ENCODE measurements around the gene CDH23.
A peak's percentile ranks its signal among the peaks of the same experiment; 100 is the strongest.

The CDH23 gene

DNA sequence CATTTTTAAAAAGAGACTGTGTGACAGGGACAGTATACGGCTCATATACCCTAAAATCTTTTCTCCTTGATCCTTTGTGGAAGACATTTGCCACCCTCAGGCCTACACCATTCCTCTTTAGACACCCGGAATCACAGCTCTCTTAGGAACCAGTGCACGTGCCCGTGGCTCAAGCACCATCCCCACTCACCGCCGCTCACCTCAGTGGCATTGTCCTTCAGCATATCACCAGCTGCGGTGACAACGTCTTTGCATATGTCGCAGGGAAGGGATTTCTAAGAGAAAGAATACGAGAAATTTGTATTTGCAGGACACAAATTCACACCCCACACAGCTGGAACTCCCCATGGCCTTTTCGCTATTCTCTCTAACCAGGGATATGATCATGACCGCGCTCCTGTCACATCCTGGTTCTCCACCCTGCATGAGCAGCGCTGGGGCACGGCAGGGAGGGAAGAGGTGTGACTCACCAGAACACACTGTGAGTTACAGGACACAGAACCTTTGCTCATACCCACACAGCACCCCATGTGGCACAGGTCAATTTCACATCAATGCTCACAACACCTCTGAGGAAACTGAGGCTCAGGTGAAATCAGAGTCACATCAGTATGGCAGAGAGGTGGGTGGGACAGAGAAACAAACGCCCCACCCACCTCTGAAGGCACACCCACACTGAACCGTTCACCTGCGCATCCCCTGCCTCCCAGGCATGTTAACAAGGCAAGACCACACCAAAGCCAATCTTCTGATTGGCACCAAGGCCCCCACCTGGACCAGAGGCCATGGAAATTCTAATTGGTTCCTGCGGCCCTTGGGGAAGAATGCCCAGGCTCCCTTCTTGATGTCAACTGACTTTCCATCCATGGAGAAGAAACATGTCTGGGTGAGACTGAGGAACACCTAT is 435.2 kb downstream of the CDH23 start:
- DNase-seq: no peak

DNA sequence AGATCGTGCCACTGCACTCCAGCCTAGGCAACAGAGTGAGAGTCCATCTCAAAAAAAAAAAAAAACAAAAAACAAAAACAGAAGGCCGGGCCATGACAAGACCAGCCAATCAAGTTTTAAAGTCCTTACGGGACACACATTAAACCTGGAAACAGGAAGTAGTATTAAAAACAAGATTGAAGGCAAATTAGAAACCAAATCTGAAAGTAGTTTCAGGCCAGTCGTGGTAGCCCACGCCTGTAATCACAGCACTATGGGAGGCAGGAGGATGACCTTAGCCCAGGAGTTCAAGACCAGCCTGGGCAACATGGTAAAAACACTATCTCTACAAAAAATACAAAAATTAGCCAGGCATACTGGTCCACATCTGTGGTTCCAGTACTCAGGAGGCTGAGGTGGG is 436.2 kb downstream of the CDH23 start:
- DNase-seq: no peak

- DNase-seq: no peak
Observed at GRCh38 chr10:71833451-71834342, 437.0 kb downstream of the CDH23 start.

- DNase-seq: no peak
Observed at GRCh38 chr10:71834343-71834674, 437.6 kb downstream of the CDH23 start.

DNA sequence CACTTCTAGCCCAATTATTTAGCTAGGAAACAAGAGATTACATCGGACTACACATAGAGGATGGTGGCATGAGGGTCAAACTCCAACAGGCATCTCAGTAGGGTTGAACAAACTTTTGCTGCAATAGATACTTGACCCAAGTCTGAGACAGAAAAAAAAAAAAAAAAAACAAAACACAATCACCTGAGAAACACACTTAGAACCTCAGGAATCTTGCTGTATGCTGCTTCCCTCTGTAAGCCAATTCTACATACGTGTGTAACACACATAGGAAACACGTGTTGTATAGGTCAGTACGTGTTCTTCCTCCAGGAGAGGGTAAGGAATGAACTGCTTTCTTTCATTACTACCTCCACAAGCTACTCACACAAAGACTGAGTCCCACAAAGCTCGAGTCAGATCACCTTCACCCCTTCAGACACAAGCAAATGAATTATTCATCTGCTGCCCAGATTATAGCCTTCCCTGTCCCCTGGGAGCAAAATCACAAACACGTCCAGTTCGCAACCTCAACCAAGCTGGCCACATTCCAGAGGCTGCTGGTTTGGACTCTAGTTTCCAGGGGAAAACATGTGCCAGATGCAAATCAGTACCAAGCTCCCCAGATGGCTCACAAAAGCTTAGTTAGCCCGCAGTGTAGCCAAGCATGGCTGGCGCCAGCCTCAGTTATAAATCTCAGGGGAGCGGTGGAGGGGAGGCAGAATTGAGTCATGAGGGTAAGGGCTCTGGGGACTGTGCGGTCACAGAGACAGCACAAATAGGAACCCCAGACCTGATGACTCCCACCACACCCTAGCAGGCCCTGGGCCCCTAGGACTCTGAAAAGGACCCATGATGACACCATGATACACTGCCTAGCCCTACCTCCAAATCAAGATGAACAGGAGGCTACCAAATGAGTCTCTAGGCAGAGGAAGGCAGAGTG is 439.2 kb downstream of the CDH23 start:
- DNase-seq: peak; percentile 55

GRCh38 chr10:71836596-71836974 is 439.9 kb downstream of the CDH23 start:
- DNase-seq: no peak

- no peak for DNase-seq
Observed at GRCh38 chr10:71837098-71837827, 440.5 kb downstream of the CDH23 start.

DNA sequence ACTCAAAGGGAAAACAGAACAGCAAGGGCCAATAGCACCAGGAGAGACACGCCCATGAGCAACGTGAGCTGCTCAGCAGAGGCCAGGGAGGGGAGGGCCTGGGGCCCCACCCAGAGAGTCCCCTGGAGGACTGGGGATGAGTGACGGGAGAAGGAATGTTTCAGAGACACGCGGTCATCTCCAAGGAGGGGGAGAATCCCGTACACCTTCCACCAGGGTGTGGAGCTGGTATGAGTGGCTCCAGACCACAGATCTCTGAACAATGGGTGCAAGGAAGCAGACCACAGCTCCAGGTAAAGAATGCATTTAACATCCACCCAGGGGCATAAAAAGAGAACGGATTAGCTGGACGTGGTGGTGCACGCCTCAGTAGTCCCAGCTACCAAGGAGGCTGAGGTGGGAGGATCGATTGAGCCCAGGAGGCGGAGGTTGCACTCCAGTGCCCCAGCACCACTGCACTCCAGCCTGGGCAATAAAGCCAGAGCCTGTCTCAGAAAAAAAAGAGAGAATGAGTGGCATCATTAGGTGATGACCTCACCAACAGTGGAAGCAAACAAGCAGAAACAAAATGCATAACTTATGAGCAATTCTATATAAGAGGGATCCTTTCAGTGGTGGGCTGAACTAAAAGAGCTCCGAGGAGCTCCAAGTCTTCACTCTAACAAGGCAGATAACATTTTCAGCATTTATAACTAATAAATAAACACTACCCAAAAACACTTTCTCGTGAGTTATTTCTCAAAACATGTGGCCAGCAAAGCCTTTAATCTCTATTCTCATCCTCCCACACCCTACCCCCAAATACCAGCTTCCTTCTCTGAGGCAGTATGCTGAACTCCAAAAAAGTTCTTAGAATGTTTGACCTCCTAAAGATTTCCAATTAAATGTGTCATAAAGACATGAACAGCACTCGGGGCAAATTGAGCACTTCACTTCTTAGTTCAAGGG is 441.8 kb downstream of the CDH23 start:
- no peak for DNase-seq

DNA sequence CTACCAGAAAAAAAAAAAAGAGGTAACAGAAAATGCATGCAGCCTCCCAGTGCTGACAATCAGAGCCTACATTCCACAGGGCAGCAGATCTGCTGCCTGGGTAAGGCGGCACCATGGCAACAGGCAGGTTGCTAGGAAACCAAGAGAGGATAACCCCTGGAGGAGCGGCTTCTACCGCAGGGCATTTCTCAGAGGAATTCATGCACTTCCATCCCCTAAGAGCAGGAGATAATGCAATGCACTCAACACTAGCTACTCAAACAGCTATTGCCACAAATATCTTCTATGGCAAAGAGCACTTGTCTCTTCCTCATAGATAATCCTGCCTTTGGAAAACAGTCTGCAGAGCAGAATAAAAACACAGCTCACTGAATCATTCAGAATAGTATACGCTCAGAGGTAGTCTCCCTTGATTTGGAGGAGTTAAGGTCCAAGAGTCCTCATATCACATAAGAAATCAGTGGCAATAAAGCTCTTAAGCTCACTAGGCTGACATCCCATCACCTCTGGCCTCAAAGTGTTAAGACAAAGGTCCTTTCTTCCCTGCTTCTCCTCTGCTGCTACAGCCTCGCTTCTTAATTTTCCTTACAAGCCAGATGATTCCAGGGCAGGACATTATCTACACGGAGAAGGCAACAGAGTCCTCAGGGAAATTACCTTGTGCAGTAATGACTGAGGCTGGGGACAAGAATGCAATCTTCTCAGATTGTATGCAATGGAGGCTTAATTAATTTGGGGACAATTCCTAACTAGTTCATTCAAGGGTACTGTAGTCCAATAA is 443.6 kb downstream of the CDH23 start:
- DNase-seq: no peak

GRCh38 chr10:71840958-71841335 is 444.2 kb downstream of the CDH23 start:
- DNase-seq: no peak

DNA sequence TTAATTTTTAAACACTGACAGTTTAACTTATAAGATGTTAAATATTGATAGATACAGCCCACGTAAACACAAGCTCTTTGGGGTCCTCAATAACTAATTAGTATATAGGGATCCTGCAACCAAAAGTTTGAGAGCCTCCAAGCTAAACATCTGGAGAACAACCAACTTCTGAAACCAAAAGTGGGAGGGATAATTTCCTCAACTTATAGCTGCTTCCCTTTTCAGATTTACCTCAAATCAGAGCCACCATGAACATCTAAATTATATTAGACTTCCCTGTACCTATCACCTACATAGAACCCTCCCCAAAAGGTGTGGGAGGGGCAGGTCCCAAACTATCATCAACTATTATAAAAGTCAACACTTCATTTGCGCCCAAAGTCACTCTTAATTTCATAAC is 445.7 kb downstream of the CDH23 start:
- no peak for DNase-seq

DNA sequence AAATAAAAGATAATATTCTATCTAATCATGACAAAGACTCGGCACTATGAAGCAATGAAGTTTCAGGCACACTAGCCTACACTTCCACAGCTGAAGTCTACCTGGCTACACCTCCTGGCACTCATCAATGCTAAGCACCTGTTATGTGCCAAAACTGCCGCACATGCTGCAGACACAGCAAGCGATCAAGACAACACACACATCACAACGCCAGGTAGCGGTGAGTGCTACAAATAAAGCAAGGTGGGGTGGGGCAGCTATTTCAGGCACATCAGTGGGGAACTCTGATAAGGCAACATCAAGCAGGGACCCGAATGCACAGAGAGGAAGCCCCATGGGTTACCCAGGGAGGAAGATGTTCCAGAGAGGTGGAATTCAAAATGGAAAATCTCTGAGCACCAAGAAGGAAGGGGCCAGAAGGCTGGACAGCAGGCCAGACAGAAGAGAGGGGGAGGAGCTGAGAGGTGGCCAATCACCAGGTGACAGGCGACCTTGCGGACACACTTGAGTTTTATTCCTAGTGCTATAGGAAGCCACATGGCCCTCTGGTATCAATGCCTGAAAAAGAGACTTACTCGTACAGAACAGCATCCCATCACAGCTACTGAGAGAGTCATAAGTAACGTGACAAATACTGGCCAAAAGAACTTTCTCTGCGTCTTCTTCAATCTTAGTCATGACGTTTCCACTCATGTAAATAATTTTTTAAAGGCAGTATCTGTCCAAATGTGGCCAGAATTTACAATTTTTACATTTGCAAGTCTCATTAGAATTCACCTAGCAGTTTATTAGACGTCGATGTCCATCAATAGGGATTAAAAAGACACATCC is 446.4 kb downstream of the CDH23 start:
- no peak for DNase-seq

GRCh38 chr10:71844084-71844483 is 447.4 kb downstream of the CDH23 start:
- DNase-seq: no peak

- DNase-seq: no peak
Observed at GRCh38 chr10:71844695-71845094, 448.0 kb downstream of the CDH23 start.

DNA sequence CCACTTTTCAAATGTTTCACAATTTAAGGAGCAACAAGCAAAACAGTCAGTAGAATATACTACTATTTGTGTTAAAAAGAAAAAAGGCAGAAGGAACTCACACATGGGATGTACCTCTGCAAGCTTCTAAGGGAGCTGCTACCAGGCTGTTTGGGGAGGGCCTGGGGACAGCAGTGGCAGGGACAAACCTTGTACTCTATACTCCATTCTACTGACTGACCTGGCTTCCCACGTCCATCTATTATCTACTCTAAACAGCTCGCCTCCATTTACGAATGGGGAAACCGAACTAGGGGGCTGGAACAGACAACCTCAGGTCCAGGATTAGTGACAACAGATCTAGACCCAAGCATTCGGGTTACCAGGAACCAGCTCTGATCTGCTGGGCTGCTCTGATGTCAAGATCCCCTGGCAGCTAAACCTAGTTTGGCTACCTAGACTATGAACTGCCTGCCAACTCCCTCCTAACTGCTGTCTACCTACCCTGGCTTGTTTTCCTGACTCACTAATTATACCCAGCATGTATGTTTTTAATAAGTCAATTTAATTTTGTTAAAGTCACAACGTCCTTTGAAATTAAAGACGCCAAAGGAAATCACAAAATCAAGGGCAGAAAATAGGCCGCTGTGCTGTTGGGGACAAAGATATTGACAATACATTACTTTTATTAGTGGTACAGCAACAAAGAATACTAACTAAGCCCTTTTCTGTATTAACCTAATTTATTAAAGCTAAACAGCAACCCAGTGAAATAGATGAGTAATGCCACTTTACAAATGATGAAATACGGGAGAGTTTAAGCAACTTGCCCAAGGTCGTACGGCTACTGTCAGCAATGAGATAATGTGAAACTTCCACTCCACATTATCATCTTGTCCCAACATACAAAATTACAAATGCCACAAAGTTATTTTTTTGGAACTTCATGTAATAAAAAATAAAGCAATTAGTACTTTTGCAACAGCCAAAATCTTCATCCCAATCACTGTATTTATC is 449.0 kb downstream of the CDH23 start:
- no peak for DNase-seq

DNA sequence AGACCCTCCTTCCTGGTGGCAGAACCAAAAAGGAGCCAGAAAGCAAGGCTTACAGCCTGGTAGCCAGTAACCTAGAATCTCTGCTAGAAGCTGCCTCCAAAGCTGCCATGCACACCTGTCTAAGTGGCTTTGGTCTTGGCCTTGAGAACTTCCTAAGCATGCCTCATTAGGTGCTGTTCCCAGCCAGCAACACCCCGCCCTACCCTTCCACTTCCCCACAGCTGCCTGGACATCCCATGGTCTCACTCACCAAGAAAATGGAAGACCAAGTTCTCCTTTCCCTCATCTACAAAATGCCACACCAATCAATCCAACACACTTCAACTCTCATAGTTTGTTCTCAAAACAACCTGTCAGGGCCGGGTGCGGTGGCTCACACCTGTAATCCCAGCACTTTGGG is 450.1 kb downstream of the CDH23 start:
- DNase-seq: no peak

- DNase-seq: no peak
Observed at GRCh38 chr10:71847418-71847817, 450.7 kb downstream of the CDH23 start.
